Left lobe of liver (tissue), 2 donors: ENCODE data around the gene ACAP1. TPM values are rescaled to one million over a fixed set of nuclear protein-coding genes. Genes with fewer than 3 reads are reported as not detected.
"Not testable (repeated sequence)": the region's sequence is repeated elsewhere in the genome, so short reads cannot be mapped to it uniquely, and the experiment has no call there.

Experiments used
- ATAC-seq: fragments of 200-7000 bp; cut with Tn5 transposase; one replicate; pipeline ENCODE4 v1.9.1; 2020; ENCODE audit warnings: mild to moderate bottlenecking, moderate library complexity
- DNase-seq: peaks from one replicate; pipeline ENCODE4 v3.0.0-alpha.2; 2020; ENCODE audit warnings: low spot score
- total RNA-seq: library from RNA; stranded (reverse); gene quantifications from one replicate; pipeline ENCODE4 v1.2.1, GENCODE V29; 2021
- donor health status: DM: no; HTN: no; CAD: no; lungs with moderate emphysema.
- donor health status: DM: no; HTN: yes; CAD: no.

The ACAP1 gene
- total RNA-seq, 1 donor from 2014 or later: 3.4 TPM

- peak; percentile 94 for DNase-seq
- peak; percentile 81 for ATAC-seq
Measured at GRCh38 chr17:7351665-7352502, 15.6 kb downstream of the ACAP1 start, which contains the start of gene KCTD11. Gene KCTD11 (plus strand): TSS chr17:7352162.

- DNase-seq (no peak), ATAC-seq (no peak)
Measured at GRCh38 chr17:7352503-7352889, 16.2 kb downstream of the ACAP1 start.

GRCh38 chr17:7352910-7353635 is 16.7 kb downstream of the ACAP1 start:
- ATAC-seq: no peak
- no peak for DNase-seq

- DNase-seq (no peak), ATAC-seq (no peak)
Measured at GRCh38 chr17:7354262-7354843, 18.0 kb downstream of the ACAP1 start.

- DNase-seq: peak; percentile 49
- ATAC-seq: no peak
Measured at GRCh38 chr17:7355053-7355452, 18.7 kb downstream of the ACAP1 start, which contains the start of gene TMEM95. Gene TMEM95 (plus strand): TSS chr17:7355156. CDS start chr17:7355205, 49 bp downstream.

GRCh38 chr17:7355573-7355972 is 19.2 kb downstream of the ACAP1 start:
- ATAC-seq (no peak), DNase-seq (no peak)

- ATAC-seq (peak; percentile 54), DNase-seq (peak; percentile 82)
Measured at GRCh38 chr17:7356072-7356549, 19.8 kb downstream of the ACAP1 start.

GRCh38 chr17:7356756-7357155 is 20.4 kb downstream of the ACAP1 start:
- no peak for ATAC-seq
- DNase-seq: no peak

GRCh38 chr17:7357381-7357780 is 21.1 kb downstream of the ACAP1 start:
- ATAC-seq (no peak), DNase-seq (no peak)

- ATAC-seq: no peak
- no peak for DNase-seq
Measured at GRCh38 chr17:7361906-7362305, 25.6 kb downstream of the ACAP1 start.

- ATAC-seq: no peak
- no peak for DNase-seq
Measured at GRCh38 chr17:7363311-7363710, 27.0 kb downstream of the ACAP1 start.

- ATAC-seq, DNase-seq: not testable (repeated sequence)
Measured at GRCh38 chr17:7365963-7366362, 29.6 kb downstream of the ACAP1 start.

GRCh38 chr17:7367083-7367482 is 30.8 kb downstream of the ACAP1 start:
- DNase-seq (no peak), ATAC-seq (no peak)

- ATAC-seq: no peak
- no peak for DNase-seq
Measured at GRCh38 chr17:7367918-7368598, 31.7 kb downstream of the ACAP1 start.

- not testable (repeated sequence) for DNase-seq, ATAC-seq
Measured at GRCh38 chr17:7368599-7368994, 32.3 kb downstream of the ACAP1 start.

GRCh38 chr17:7369825-7370224 is 33.5 kb downstream of the ACAP1 start:
- no peak for DNase-seq

GRCh38 chr17:7370853-7371252 is 34.5 kb downstream of the ACAP1 start:
- no peak for ATAC-seq
- no peak for DNase-seq

More at GRCh38 chr17:7369825-7370224, 33.5 kb downstream of the ACAP1 start:
- ATAC-seq: no peak

- DNase-seq (no peak), ATAC-seq (no peak)
Measured at GRCh38 chr17:7374353-7374752, 38.0 kb downstream of the ACAP1 start.

GRCh38 chr17:7379134-7379533 is 42.8 kb downstream of the ACAP1 start:
- DNase-seq (no peak), ATAC-seq (no peak)

- ATAC-seq: peak; percentile 84
- DNase-seq: peak; percentile 79
Measured at GRCh38 chr17:7380321-7380720, 44.0 kb downstream of the ACAP1 start.
